ENCODE results near the gene SCAMP3.

GRCh38 chr1:155256058-155256852 is 5.9 kb downstream of the SCAMP3 start:
- TF ChIP-seq CTCF (IDR thresholded peaks at IDR 0.05): no peak
- TF ChIP-seq ZFX (IDR thresholded peaks at IDR 0.05; ENCODE audit: borderline replicate concordance): no peak

Data from 22Rv1 (cell line).